HEK293T (cell line): ENCODE data around the gene RAB27B.

Experiments used
- FOXA1 ChIP-seq: fragments of 450-650 bp; IDR thresholded peaks from 2 replicates; pipeline ENCODE4 v1.6.1; 2016; ENCODE audit warnings: mild to moderate bottlenecking
- FOXK2 ChIP-seq: fragments of 450-650 bp; IDR thresholded peaks from 2 replicates; pipeline ENCODE4 v1.6.1; 2016; ENCODE audit warnings: mild to moderate bottlenecking
- FOXM1 ChIP-seq: fragments of 450-650 bp; IDR thresholded peaks from 2 replicates; pipeline ENCODE4 v1.6.1; 2017; ENCODE audit warnings: mild to moderate bottlenecking, borderline replicate concordance
- NFRKB ChIP-seq: fragments of 450-650 bp; IDR thresholded peaks from 2 replicates; pipeline ENCODE4 v1.6.1; 2016; ENCODE audit warnings: mild to moderate bottlenecking, moderate library complexity
- SUZ12 ChIP-seq: fragments of 450-650 bp; IDR thresholded peaks from 2 replicates; pipeline ENCODE4 v1.6.1; 2016; ENCODE audit warnings: mild to moderate bottlenecking

GRCh38 chr18:54857499-54857898 is 29.2 kb downstream of the RAB27B start:
- no peak for TF ChIP-seq NFRKB
- no peak for TF ChIP-seq FOXA1
- no peak for TF ChIP-seq FOXK2
- no peak for TF ChIP-seq FOXM1
- no peak for TF ChIP-seq SUZ12
